Measurements from ENCODE around the gene CTPS2. TPM values are rescaled to one million over a fixed set of nuclear protein-coding genes. Genes with fewer than 3 reads are reported as not detected.

The CTPS2 gene
- total RNA-seq, 1 donor from 2014 or later, result 17.4 TPM

GRCh38 chrX:16714504-16714903, 2.0 kb upstream of the CTPS2 start:
- DNase-seq (ENCODE audit: low spot score), result no peak

GRCh38 chrX:16711893-16712547, 449 bp downstream of the CTPS2 start:
- DNase-seq (ENCODE audit: low spot score), result no peak

GRCh38 chrX:16711219-16711811, 1.2 kb downstream of the CTPS2 start:
- no peak for DNase-seq (ENCODE audit: low spot score)

GRCh38 chrX:16708016-16708415, 4.5 kb downstream of the CTPS2 start:
- no peak for DNase-seq (ENCODE audit: low spot score)

GRCh38 chrX:16705370-16705769, 7.1 kb downstream of the CTPS2 start:
- no peak for DNase-seq (ENCODE audit: low spot score)

- no peak for DNase-seq (ENCODE audit: low spot score)
Observed at GRCh38 chrX:16702700-16703599, 9.5 kb downstream of the CTPS2 start.

GRCh38 chrX:16700734-16701133, 11.7 kb downstream of the CTPS2 start:
- no peak for DNase-seq (ENCODE audit: low spot score)

- DNase-seq (ENCODE audit: low spot score), result no peak
Observed at GRCh38 chrX:16699389-16699788, 13.1 kb downstream of the CTPS2 start.

- no peak for DNase-seq (ENCODE audit: low spot score)
Observed at GRCh38 chrX:16696956-16697355, 15.5 kb downstream of the CTPS2 start.

- DNase-seq (ENCODE audit: low spot score), result peak; percentile 62
Observed at GRCh38 chrX:16695079-16695676, 17.3 kb downstream of the CTPS2 start.

GRCh38 chrX:16687514-16687913, 25.0 kb downstream of the CTPS2 start:
- DNase-seq (ENCODE audit: low spot score), result no peak

GRCh38 chrX:16683007-16683664, 29.3 kb downstream of the CTPS2 start:
- DNase-seq (ENCODE audit: low spot score), result no peak

- DNase-seq (ENCODE audit: low spot score), result no peak
Observed at GRCh38 chrX:16678689-16679088, 33.8 kb downstream of the CTPS2 start.

GRCh38 chrX:16671005-16671404, 41.5 kb downstream of the CTPS2 start:
- no peak for DNase-seq (ENCODE audit: low spot score)

GRCh38 chrX:16666541-16666940, 45.9 kb downstream of the CTPS2 start:
- no peak for DNase-seq (ENCODE audit: low spot score)

GRCh38 chrX:16665089-16665488, 47.4 kb downstream of the CTPS2 start:
- DNase-seq (ENCODE audit: low spot score), result no peak

- DNase-seq (ENCODE audit: low spot score), result no peak
Observed at GRCh38 chrX:16664626-16665025, 47.8 kb downstream of the CTPS2 start.

- no peak for DNase-seq (ENCODE audit: low spot score)
Observed at GRCh38 chrX:16664074-16664473, 48.4 kb downstream of the CTPS2 start.

GRCh38 chrX:16662402-16662801, 50.1 kb downstream of the CTPS2 start:
- DNase-seq (ENCODE audit: low spot score), result no peak

GRCh38 chrX:16661495-16661894, 51.0 kb downstream of the CTPS2 start:
- DNase-seq (ENCODE audit: low spot score), result no peak

GRCh38 chrX:16659321-16659720, 53.1 kb downstream of the CTPS2 start:
- no peak for DNase-seq (ENCODE audit: low spot score)

GRCh38 chrX:16658284-16658683, 54.2 kb downstream of the CTPS2 start:
- DNase-seq (ENCODE audit: low spot score), result no peak
